Ectodermal cell (in vitro differentiated cells): ENCODE measurements around the gene C7orf33.

ENCODE experiments used
- H3K27ac ChIP-seq: 2 replicates; pipeline ENCODE4 v1.7.0; 2013; ENCODE audit warnings: mild to moderate bottlenecking, low read depth, low read length; ENCODE audit not compliant: insufficient read depth, poor library complexity, severe bottlenecking
- H3K27me3 ChIP-seq: 2 replicates; pipeline ENCODE4 v1.7.0; 2013; ENCODE audit warnings: mild to moderate bottlenecking, low read length; ENCODE audit not compliant: insufficient read depth, control insufficient read depth, poor library complexity, severe bottlenecking
- H3K36me3 ChIP-seq: one replicate; pipeline ENCODE4 v1.7.0; 2013; ENCODE audit warnings: low read length; ENCODE audit not compliant: control insufficient read depth, insufficient read depth
- H3K4me1 ChIP-seq: one replicate; pipeline ENCODE4 v1.7.0; 2013; ENCODE audit warnings: low read length; ENCODE audit not compliant: control insufficient read depth, insufficient read depth
- H3K4me3 ChIP-seq: 2 replicates; pipeline ENCODE4 v1.7.0; 2013; ENCODE audit warnings: low read depth, low read length, control low read depth; ENCODE audit not compliant: insufficient read depth
- H3K9me3 ChIP-seq: 2 replicates; pipeline ENCODE4 v1.7.0; 2013; ENCODE audit warnings: mild to moderate bottlenecking, low read length, moderate library complexity; ENCODE audit not compliant: control insufficient read depth
- WGBS, 2 experiments: methylation state at CpG; one replicate each; pipeline ENCODE4 v1.1.7; 2013; ENCODE audit warnings: missing lambda C conversion rate in 2 of 2; 5-methylcytosine and 5-hydroxymethylcytosine counted together

The C7orf33 gene

DNA sequence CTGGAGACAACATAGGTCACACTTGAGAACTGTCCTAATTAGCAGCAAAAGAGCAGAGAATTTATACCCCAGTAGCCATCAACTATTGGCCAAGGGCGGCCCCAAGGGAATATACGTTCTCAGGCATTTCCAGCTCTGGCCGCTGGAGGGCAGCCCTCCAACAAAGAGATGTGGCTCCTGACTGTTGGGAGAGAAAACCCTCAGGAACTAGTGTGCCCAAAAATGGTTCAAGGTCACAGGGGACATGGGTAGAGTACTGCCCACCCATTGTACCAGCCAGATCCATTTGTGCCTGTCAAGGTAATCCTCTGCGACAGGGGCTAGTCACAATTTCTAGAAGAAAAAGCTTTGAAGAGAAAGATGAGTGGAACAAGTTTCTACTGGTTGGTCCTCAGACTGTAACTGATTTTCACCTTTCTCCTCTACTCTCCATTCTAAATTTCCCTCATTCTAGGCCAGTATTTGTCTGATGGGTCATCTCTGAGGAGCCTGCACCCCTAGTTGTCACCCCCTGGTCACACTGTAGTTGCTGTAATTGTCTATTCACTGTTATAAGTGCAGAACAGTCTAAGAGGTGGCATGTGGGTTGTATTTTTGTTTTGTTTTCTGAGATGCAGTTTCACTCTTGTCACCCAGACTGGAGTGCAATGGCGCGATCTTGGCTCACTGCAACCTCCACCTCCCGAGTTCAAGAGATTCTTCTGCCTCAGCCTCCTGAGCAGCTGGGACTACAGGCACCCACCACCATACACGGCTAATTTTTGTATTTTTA, 14.7 kb upstream of the C7orf33 start:
- no peak overlapping the region for H3K27ac ChIP-seq
- no peak overlapping the region for H3K4me3 ChIP-seq
- 50% methylated on average over 8 of the region's 8 CpGs for WGBS, 2 experiments
- H3K27me3 ChIP-seq: no peaks in the 10 kb centered on the region
- H3K4me1 ChIP-seq: no peaks in the 10 kb centered on the region
- no peaks in the 10 kb centered on the region for H3K36me3 ChIP-seq
- no peaks in the 10 kb centered on the region for H3K9me3 ChIP-seq

DNA sequence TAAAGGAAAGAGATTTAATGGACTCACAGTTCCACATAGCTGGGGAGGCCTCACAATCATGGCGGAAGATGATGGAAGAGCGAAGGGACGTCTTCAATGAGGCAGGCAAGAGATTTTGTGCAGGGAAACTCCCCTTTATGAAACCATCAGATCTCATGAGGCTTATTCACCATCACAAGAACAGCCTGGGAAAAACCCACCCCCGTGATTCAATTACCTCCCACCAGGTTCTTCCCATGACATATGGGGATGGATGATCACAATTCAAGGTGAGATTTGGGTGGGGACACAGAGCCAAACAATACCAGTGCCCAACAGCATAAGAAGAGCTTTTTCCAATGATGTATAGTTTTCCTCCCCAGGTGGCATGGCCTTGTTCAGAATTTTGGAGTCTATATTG, 11.2 kb upstream of the C7orf33 start:
- Histone ChIP-seq H3K27me3 (no peaks in the 10 kb centered on the region), H3K36me3 (no peaks in the 10 kb centered on the region), H3K27ac (no peak overlapping the region), H3K4me3 (no peak overlapping the region), H3K4me1 (no peaks in the 10 kb centered on the region), H3K9me3 (no peaks in the 10 kb centered on the region)
- 96% methylated on average over 4 of the region's 4 CpGs for WGBS, 2 experiments

DNA sequence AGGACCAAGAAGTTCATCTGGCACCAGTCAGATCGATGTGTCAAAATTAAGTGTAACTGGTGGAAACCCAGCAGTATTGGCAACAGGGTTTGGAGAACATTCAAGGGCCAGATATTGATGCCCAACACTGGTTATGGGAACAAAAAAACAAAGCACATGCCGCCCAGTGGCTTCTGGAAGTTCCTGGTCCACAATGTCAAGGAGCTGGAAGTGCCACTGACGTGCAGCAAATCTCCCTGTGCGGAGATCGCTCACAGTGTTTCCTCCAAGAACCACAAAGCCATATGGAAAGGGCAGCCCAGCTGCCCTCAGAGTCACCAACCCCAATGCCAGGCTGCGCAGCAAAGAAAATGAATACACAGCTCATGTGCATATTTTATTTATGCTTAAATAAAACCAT, 10.1 kb upstream of the C7orf33 start:
- Histone ChIP-seq H3K27me3 (no peaks in the 10 kb centered on the region), H3K27ac (no peak overlapping the region), H3K4me1 (no peaks in the 10 kb centered on the region), H3K4me3 (no peak overlapping the region), H3K9me3 (no peaks in the 10 kb centered on the region), H3K36me3 (no peaks in the 10 kb centered on the region)
- WGBS, 2 experiments: 81 to 88% methylated on average over 6 of the region's 6 CpGs

DNA sequence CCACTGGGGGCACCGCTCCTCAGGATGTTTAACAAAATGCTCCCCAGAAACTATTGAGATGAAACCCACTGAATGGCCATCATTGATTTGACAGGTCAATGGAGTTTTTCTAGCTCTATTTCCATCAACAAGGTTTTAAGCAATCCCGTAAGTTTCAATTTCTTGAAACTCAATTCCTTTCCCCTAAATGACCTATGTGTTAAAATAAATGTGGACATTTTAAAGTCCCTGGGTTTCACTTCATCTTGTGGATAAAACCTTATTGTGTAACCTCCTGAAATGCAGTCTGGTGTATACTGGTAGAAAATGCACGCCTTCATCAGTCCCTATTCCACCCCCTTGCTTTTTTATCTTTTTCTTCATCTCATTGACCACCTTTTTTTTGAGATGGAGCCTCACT, 8.9 kb upstream of the C7orf33 start:
- Histone ChIP-seq H3K4me3 (no peak overlapping the region), H3K27ac (no peak overlapping the region), H3K9me3 (no peaks in the 10 kb centered on the region), H3K27me3 (no peaks in the 10 kb centered on the region), H3K4me1 (no peaks in the 10 kb centered on the region), H3K36me3 (no peaks in the 10 kb centered on the region)
- 86 to 91% methylated on average over 2 to 3 of the region's 3 CpGs for WGBS, 2 experiments

DNA sequence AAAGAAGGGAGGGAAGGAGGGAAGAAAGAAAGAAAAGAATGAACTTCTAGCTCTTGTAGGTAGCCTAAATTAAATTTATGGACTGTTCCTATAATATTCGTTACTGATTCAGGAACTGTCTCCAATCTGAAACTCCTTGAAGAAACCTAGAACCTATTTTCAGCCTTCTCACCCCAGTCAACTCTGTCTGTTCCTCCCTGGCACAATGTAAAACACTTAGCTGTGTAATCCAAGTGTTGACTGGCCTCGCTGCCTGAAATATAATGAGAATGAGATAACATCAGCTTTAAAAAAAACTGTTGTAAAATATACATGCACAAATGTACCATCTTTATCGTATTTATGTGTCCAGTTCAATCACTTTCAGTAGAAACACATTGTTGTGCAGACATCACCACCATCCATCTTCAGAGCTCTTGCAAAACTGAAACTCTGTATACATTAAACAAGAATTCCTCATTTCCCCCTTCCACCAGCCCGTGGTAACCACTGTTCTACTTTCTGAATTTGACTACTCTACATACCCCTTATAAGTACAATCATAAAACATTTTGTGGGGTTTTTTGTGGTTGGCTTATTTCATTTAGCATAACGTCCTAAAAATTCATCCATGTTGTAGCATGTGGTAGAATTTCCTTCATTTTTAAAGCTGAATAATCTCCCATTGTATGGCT, 6.3 kb upstream of the C7orf33 start:
- Histone ChIP-seq H3K27ac (no peak overlapping the region), H3K4me1 (peaks cover 13% of the 10 kb centered on the region)
- WGBS, 2 experiments: 85 to 94% methylated on average over 4 to 5 of the region's 5 CpGs

DNA sequence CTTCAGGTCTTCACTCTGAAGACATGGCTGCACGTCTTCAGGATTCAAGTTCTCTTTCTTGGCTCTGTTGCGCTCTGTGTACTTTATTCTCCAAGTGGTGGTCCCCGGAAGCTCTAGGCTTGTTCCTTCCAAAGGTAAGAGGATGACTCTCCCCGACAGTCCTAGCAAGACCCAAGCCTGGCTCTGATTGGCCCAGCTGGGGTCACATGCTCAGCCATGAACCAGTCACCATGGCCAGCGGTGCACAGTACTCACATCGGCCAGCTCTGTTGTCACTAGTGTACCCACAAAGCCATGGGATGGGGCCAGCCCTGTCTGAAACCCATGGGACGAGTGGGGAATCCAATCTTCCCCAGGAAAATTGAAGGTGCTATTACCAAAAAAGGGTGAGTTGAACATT, 5.2 kb upstream of the C7orf33 start:
- H3K4me1 ChIP-seq: peaks cover 22% of the 10 kb centered on the region
- H3K36me3 ChIP-seq: no peaks in the 10 kb centered on the region
- H3K27ac ChIP-seq: no peak overlapping the region
- no peaks in the 10 kb centered on the region for H3K27me3 ChIP-seq
- no peak overlapping the region for H3K4me3 ChIP-seq
- 94 to 96% methylated on average over 7 of the region's 7 CpGs for WGBS, 2 experiments
- H3K9me3 ChIP-seq: no peaks in the 10 kb centered on the region

More for the DNA sequence above, 6.3 kb upstream of the C7orf33 start:
- Histone ChIP-seq H3K4me3 (no peak overlapping the region), H3K27me3 (no peaks in the 10 kb centered on the region), H3K36me3 (no peaks in the 10 kb centered on the region), H3K9me3 (no peaks in the 10 kb centered on the region)

DNA sequence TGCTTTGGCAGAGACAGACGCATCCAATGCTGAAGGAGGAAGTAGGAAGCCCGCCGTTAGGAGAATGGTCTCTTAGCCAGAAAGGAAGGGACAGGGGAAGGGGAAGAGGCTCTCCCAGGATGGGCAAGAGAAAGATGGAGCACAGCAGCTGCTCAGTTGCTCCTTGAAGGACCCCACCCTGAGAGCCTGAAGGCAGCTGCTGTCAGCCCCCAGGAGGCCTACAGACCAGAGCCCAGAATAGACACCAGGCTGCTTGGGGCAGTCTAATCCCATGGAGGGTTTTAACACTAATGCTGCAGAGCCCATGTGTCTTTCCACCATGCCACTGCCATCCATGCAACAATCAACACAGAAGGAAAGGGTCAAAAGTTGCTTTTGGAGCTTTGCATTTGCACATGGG, 3.5 kb upstream of the C7orf33 start:
- Histone ChIP-seq H3K36me3 (no peaks in the 10 kb centered on the region), H3K27ac (no peak overlapping the region), H3K4me1 (peaks cover 34% of the 10 kb centered on the region), H3K9me3 (no peaks in the 10 kb centered on the region), H3K4me3 (no peak overlapping the region), H3K27me3 (no peaks in the 10 kb centered on the region)
- WGBS, 2 experiments: 93 to 95% methylated on average over 3 of the region's 3 CpGs

DNA sequence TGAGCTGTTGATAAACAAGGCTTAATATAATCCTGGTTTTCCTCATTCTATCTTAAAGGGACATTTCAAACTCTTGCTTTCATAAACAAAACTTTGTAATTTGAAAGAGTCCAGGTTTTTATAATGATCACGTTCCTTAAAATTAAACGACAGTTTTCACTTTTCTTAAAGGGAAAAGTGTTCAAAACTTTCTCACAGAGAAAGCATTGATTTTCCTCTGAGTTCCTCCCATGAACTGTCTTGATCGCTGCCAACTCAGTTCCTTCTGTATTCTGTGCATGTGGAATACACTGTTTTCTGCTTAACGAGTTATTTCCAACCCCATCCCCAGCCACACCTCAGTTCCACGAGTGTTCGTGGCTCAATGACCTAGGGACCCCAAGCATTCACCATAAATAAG, 2.4 kb upstream of the C7orf33 start:
- Histone ChIP-seq H3K27me3 (no peaks in the 10 kb centered on the region), H3K9me3 (no peaks in the 10 kb centered on the region), H3K27ac (peak overlapping the region; percentile 82), H3K36me3 (no peaks in the 10 kb centered on the region), H3K4me3 (no peak overlapping the region), H3K4me1 (peaks cover 34% of the 10 kb centered on the region)
- WGBS, 2 experiments: 80 to 82% methylated on average over 6 of the region's 6 CpGs

DNA sequence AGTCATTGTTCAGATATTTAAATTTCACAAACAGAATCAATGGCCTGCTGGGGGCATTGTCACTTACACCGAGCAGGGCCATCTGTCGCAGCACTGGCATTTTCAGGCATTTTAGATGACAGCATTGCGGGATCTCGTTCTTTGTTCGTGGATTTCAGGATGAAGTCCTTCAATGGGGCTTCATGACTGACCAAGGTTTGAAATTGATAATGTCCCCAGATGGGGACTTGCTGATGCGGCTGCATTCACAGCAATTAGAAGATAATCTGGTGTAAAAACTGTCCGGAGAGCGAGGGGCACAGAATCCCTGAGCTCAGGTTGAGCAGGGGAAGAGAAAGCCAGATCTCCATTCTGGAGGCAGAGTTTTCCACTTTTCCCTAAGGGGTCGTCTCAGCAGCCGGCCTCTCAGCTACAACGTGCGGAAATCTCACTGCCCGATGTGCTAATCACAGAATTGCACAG, 1.9 kb upstream of the C7orf33 start:
- WGBS, 2 experiments: 69 to 73% methylated on average over 13 of the region's 13 CpGs
- H3K27ac ChIP-seq: peak overlapping the region; percentile 82

DNA sequence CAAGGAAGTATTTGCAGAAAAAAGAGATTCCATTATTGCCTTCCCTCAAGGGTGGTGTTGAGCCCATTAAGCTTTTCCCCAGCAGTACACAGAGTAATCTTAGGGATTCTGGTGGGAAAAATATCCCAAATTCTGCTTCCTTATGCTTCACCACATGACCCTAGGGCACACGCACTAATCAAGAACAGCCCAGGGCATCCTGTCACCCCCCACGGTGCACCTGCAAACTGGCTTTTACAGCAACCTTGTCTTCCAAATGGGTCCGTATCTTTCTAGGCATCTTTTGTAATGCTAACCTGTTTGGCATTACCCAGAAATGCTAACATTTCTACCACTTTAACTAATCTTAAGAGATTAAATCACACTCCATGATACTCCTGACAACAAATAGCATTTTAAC, 926 bp upstream of the C7orf33 start:
- H3K27ac ChIP-seq: no peak overlapping the region

More for the DNA sequence above, 1.9 kb upstream of the C7orf33 start:
- Histone ChIP-seq H3K4me1 (peaks cover 34% of the 10 kb centered on the region), H3K36me3 (no peaks in the 10 kb centered on the region), H3K4me3 (no peak overlapping the region), H3K9me3 (no peaks in the 10 kb centered on the region), H3K27me3 (no peaks in the 10 kb centered on the region)

More for the DNA sequence above, 926 bp upstream of the C7orf33 start:
- H3K36me3 ChIP-seq: no peaks in the 10 kb centered on the region
- 52% methylated on average over 3 of the region's 3 CpGs for WGBS, 2 experiments
- peaks cover 34% of the 10 kb centered on the region for H3K4me1 ChIP-seq
- no peaks in the 10 kb centered on the region for H3K9me3 ChIP-seq
- H3K4me3 ChIP-seq: no peak overlapping the region
- H3K27me3 ChIP-seq: no peaks in the 10 kb centered on the region
